HFF-Myc (cell line): ENCODE data around the gene TRIM3.

Experiments
- DNase-seq: peaks from one replicate; pipeline ENCODE4 v3.0.0-alpha.2; 2011; ENCODE audit warnings: low read depth; ENCODE audit errors: extremely low read depth
- H3K4me3 ChIP-seq: replicated peaks from 2 replicates; pipeline ENCODE4 v1.5.1; 2011; ENCODE audit warnings: low read depth, mild to moderate bottlenecking, control low read depth, low read length
- TF ChIP-seq, protein P1 (sequence below): IDR thresholded peaks from 2 replicates; pipeline ENCODE4 v1.5.1; 2012; ENCODE audit warnings: mild to moderate bottlenecking, low read depth, low read length, control low read depth; ENCODE audit errors: missing control alignments

The TRIM3 gene

DNA sequence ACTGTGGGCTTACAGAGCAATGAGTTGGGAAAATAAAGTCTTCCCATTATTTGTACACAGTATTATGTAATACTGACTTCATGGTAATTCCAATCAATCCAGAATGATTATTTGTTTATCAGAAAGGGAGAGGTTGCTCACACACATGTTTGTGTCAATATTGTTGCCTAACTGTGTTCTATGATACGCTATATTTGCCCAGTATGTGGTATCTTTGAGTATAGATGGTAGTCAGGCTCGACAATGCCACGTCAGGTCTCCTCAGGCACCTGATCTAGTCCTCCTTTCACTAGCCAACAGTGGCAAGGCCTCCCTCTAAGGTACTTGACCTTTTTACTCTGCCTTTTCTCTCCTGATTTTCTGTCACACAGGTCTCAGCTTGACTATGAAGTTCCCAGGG is 28.6 kb upstream of the TRIM3 start:
- no peak for DNase-seq
- TF ChIP-seq, protein P1, sequence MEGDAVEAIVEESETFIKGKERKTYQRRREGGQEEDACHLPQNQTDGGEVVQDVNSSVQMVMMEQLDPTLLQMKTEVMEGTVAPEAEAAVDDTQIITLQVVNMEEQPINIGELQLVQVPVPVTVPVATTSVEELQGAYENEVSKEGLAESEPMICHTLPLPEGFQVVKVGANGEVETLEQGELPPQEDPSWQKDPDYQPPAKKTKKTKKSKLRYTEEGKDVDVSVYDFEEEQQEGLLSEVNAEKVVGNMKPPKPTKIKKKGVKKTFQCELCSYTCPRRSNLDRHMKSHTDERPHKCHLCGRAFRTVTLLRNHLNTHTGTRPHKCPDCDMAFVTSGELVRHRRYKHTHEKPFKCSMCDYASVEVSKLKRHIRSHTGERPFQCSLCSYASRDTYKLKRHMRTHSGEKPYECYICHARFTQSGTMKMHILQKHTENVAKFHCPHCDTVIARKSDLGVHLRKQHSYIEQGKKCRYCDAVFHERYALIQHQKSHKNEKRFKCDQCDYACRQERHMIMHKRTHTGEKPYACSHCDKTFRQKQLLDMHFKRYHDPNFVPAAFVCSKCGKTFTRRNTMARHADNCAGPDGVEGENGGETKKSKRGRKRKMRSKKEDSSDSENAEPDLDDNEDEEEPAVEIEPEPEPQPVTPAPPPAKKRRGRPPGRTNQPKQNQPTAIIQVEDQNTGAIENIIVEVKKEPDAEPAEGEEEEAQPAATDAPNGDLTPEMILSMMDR, result no peak
- H3K4me3 ChIP-seq, result no peak overlapping the region

DNA sequence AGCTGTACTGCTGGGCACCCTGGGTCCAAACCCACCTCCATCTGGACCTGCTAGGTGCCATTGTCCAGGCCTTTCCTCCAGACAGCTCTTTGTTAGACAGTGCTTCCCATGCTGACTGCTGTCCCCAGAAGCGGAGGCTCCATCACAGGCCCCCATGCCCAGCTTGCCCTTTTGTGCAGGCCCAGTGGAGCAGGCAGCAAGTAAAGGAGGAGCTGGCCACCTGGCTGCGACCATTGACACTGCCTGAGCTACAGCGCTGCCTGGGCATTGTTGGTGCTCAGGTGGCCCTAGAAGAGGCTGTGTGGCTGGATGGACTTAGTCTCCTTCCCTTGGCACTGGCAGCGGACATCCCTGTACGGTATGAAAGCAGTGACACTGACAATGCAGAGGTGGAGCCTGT is 24.8 kb upstream of the TRIM3 start:
- H3K4me3 ChIP-seq, result no peak overlapping the region
- no peak for DNase-seq
- TF ChIP-seq, protein P1, result no peak

DNA sequence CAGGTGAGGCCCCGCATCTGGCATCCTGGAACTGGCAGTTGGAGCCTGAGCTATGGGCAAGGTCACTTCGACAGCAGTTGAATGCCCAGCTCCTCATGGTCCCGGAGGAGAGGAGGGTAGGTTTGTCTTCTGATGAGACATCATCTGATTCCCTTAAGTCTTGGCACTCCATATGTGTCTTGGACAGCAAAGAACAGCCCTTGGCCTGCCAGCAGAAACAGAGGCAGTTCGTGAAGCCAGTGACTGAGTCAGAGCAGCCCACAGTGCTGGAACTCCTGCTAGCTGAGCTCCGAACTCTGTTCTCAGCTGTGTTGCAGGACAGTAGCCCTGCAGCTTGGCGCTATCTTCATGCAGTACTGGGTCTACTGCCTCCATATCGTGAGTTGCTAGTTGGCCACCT is 24.4 kb upstream of the TRIM3 start:
- no peak overlapping the region for H3K4me3 ChIP-seq
- DNase-seq, result no peak
- TF ChIP-seq, protein P1, result no peak

DNA sequence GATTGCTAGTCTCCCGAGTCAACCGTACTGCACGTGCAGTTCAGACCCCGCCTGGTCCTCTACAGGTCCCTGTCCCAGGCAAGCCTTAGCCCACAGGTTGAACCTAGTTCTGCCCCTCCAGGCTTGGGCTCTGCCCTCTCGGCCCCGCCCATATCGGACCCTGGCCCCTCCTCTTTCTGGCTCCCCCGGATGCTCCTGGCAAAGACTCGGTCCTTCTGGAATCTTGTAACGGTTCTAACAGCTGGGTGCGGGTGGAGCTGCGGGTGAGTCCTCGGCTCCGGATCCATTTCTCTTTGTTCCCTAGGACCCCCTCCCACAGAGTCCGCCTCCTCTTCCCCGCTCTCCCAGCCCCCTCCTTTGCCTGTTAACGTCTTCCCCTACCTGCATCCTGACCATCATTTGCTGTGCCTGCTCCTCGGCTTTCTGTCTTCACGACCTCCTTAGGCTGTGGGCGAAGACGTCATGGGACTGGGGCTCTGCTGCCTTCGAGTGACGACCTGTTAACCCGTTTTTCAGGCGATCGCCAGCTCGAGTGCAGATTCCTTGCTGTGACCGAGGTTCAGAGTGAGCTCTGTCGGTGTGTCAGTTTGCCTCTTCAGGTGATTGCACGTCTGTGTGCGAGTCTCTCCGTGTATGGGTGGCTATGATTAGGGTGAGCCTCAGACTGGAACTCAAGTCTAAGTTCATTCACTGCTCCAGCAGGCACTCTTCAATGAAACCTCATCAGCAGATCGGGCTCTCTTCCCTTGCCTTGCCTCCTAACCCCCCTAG is 23.5 kb upstream of the TRIM3 start, which contains the start of gene DNHD1:
TSS of gene DNHD1 (plus strand) at position 212 of the 771 bp plus-strand sequence. CDS start 936 bp downstream, outside the sequence.
- H3K4me3 ChIP-seq, result no peak within 1 kb of the TSS
- TF ChIP-seq, protein P1, result no peak
- DNase-seq, result no peak

DNA sequence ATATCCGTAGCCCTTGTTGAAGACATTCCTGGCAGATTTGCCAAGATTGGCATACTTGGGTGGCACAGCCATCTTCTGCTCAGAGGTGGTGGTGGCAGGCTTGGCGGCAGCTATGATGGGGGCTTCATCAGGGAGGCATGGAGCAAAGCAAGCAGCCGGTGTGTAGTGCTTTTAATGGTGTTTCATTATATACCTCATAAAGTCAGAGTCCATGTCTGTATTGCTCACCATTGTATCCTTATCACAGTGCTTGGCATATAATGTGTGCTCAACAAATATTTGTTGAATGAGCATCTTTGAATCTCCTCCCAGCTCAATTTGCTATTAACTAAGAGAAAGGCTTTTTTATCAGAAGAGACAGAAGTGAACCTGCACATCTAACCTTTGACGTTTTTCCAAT is 15.6 kb upstream of the TRIM3 start:
- DNase-seq, result no peak
- TF ChIP-seq, protein P1, result no peak
- no peak overlapping the region for H3K4me3 ChIP-seq

DNA sequence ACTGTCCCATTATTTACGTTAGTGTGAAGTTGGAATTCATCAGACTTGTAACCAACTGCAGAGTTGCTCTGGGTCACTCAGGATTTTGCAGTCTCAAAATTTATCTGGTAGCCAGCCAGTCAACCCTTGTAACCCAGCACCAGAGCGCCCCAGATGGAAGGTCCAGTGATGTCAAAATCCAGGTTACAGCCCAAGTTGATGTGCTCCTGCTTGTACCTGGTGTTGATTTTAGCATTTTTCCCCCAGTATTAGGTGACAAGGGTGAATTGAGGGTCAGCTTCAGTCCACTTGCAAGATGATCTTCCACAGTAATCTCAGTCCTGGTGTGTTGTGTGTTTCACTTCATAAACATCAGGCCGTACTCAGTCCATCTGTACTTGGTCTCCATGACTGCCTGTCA is 15.1 kb upstream of the TRIM3 start:
- TF ChIP-seq, protein P1, result no peak
- H3K4me3 ChIP-seq, result no peak overlapping the region

DNA sequence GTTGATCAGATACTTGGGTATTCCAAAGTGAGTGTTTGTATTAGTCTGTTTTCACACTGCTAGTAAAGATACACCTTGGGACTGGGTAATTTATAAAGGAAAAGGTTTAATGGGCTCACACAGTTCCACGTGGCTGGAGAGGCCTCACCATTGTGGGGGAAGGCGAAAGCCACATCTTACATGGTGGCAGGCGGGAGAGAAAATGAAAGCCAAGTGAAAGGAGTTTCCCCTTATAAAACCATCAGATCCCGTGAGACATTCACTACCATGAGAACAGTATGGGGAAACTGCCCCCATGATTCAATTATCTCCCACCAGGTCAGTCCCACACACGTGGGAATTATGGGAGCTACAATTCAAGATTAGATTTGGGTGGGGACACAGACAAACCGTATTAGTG is 14.6 kb upstream of the TRIM3 start:
- TF ChIP-seq, protein P1, result no peak

More for the DNA sequence above, 15.1 kb upstream of the TRIM3 start:
- no peak for DNase-seq

More for the DNA sequence above, 14.6 kb upstream of the TRIM3 start:
- H3K4me3 ChIP-seq, result no peak overlapping the region
- DNase-seq, result no peak
